Breast epithelium (tissue), 3 donors: ENCODE measurements around the gene WDR1.

Experiments
- POLR2A ChIP-seq: fragments of 450-650 bp; IDR thresholded peaks from one replicate; pipeline ENCODE4 v1.6.1; 2016; ENCODE audit warnings: antibody characterized with exemption, mild to moderate bottlenecking, moderate library complexity
- POLR2AphosphoS5 ChIP-seq, 3 donors: sonication (generic); formaldehyde crosslinking; IDR thresholded peaks; one replicate each; pipeline ENCODE4 v1.6.1; 2017; ENCODE audit warnings: antibody characterized with exemption in 3 of 3
- TF ChIP-seq, protein P1 (sequence below), 3 donors: fragments of 450-650 bp; IDR thresholded peaks; one replicate each; pipeline ENCODE4 v1.5.1; 2016 to 2017; ENCODE audit warnings: antibody characterized with exemption in 3 of 3, mild to moderate bottlenecking in 3 of 3, moderate library complexity in 3 of 3

DNA sequence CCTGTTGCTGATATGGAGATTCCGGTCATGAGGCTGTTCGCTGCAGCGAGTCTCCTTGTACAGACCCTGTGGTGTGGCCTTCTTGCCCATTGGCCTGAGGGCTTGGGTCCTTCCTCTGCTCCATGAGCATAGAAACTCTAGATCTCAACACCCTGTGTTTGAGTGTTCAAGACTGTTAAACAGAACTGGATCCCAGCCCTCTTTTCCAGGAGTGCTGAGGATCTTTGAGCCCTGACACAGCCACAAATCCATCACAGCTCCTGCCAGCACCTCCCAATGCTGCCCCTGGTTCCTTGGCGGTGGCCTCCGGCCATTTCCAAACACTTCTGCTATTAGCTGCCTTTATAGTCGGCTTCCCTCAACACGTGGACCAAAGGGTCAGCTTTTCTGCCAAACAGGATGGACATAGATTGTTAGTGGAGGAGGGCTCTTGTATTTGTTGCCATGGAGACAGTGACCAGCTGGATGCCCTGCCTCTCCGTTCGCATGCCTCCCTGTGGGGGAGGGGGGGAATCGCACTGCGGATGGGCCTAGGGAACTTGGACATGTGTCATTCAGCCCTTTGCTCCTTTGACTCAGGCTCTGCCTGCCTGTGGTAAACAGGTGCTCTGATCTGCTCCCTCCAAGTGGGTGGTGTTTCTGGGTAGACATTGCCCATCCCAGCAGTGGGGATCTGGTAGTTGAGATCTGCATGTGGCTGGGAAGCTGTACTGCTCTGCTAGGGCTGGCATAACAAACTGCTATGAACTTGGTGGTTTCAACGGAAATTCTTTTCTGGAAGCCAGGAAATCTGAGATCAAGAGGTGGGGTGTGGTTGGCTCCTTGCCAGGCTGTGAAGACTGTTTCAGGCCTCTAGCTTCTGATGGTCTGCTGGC lies 6.9 kb upstream of the WDR1 start:
- TF ChIP-seq, protein P1, sequence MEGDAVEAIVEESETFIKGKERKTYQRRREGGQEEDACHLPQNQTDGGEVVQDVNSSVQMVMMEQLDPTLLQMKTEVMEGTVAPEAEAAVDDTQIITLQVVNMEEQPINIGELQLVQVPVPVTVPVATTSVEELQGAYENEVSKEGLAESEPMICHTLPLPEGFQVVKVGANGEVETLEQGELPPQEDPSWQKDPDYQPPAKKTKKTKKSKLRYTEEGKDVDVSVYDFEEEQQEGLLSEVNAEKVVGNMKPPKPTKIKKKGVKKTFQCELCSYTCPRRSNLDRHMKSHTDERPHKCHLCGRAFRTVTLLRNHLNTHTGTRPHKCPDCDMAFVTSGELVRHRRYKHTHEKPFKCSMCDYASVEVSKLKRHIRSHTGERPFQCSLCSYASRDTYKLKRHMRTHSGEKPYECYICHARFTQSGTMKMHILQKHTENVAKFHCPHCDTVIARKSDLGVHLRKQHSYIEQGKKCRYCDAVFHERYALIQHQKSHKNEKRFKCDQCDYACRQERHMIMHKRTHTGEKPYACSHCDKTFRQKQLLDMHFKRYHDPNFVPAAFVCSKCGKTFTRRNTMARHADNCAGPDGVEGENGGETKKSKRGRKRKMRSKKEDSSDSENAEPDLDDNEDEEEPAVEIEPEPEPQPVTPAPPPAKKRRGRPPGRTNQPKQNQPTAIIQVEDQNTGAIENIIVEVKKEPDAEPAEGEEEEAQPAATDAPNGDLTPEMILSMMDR (IDR thresholded peaks at IDR 0.05): no peak
- no peak for TF ChIP-seq POLR2A
- no peak for TF ChIP-seq POLR2AphosphoS5 (IDR thresholded peaks at IDR 0.05)
